ENCODE data around the gene ZFAND2A. TPM values are rescaled to one million over a fixed set of nuclear protein-coding genes. Genes with fewer than 3 reads are reported as not detected.
A peak's percentile ranks its signal among the peaks of the same experiment; 100 is the strongest.

Gene ZFAND2A
- total and polyA plus RNA-seq, 11 donors = 5.6 to 25.6 (median 9.9) TPM

- TF ChIP-seq CTCF (IDR thresholded peaks at IDR 0.05) = no peak
- TF ChIP-seq POLR2A (IDR thresholded peaks at IDR 0.05) = no peak
- peaks cover 0 to 14% (median 0%) of the 10 kb centered on the region in 12 donors for H3K9me3 ChIP-seq
- no peak overlapping the region for H3K27ac ChIP-seq
- intact Hi-C loops (cut with DNase I) = loop anchor here in 1 of 10 donors (10.0 kb wide), 1 partner anchor 137 kb away; no protein-coding TSS in a partner anchor
- WGBS, 4 donors = 85 to 87% (median 85%) methylated on average over 2 of the region's 2 CpGs
- H3K27me3 ChIP-seq = no peaks in the 10 kb centered on the region
- H3K36me3 ChIP-seq = peaks cover 0 to 5% (median 0%) of the 10 kb centered on the region in 9 donors
- no peak overlapping the region for H3K4me3 ChIP-seq
- ATAC-seq = no peak
- peaks cover 0 to 2% (median under 1%) of the 10 kb centered on the region in 12 donors for H3K4me1 ChIP-seq
- DNase-seq = no peak
Observed at GRCh38 chr7:1131471-1132265, 28.3 kb downstream of the ZFAND2A start.

- no peaks in the 10 kb centered on the region for H3K27me3 ChIP-seq
- H3K36me3 ChIP-seq = peaks cover 0 to 5% (median 4%) of the 10 kb centered on the region in 9 donors
- ATAC-seq = peak in 1 of 4 donors; percentile 33
- H3K27ac ChIP-seq = no peak overlapping the region
- H3K4me3 ChIP-seq = no peak overlapping the region
- no peak for TF ChIP-seq CTCF (IDR thresholded peaks at IDR 0.05)
- no peak for TF ChIP-seq POLR2A (IDR thresholded peaks at IDR 0.05)
- peak in 1 of 5 donors; percentile 18 for DNase-seq
- peaks cover 0 to 3% (median 0%) of the 10 kb centered on the region in 12 donors for H3K4me1 ChIP-seq
- intact Hi-C loops (cut with DNase I) = loop anchor here in 1 of 10 donors (10.0 kb wide), 1 partner anchor 136 kb away; no protein-coding TSS in a partner anchor
- H3K9me3 ChIP-seq = peaks cover 0 to 14% (median 0%) of the 10 kb centered on the region in 12 donors
- 90 to 96% (median 95%) methylated on average over 22 to 26 of the region's 26 CpGs for WGBS, 4 donors
Observed at GRCh38 chr7:1130021-1130990, 29.7 kb downstream of the ZFAND2A start.

DNA sequence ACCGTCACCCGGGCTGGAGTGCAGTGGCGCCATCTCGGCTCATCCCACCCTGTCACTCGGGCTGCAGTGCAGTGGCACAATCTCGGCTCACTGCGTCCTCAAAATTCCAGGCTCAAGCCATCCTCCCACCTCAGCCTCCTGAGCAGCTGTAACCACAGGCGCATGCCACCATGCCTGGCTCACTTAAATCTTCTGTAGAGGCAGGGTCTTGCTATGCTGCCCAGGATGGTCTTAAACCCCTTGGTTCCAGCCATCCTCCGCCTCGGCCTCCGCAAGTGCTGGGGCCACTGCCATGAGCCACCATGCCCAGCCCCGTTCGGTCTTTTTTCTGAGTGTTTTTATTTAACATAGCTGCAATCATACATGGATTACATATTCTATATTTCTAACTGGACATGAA is 30.6 kb downstream of the ZFAND2A start:
- intact Hi-C loops (cut with DNase I) = no loop called here
- DNase-seq (peak in 1 of 5 donors; percentile 14), ATAC-seq (no peak)
- TF ChIP-seq CTCF (IDR thresholded peaks at IDR 0.05) = no peak
- TF ChIP-seq POLR2A (IDR thresholded peaks at IDR 0.05) = no peak
- H3K4me3 ChIP-seq = no peak overlapping the region
- H3K27me3 ChIP-seq = no peaks in the 10 kb centered on the region
- WGBS, 4 donors = 95 to 100% (median 97%) methylated on average over 10 to 13 of the region's 13 CpGs
- H3K27ac ChIP-seq = no peak overlapping the region
- peaks cover 0 to 5% (median 4%) of the 10 kb centered on the region in 9 donors for H3K36me3 ChIP-seq
- peaks cover 0 to 11% (median 7%) of the 10 kb centered on the region in 12 donors for H3K4me1 ChIP-seq
- peaks cover 0 to 14% (median 0%) of the 10 kb centered on the region in 12 donors for H3K9me3 ChIP-seq

All from heart left ventricle (tissue), 16 donors.